HG03378 (cell line): ENCODE data around the gene CDC25A.
"Not testable (repeated sequence)": the region's sequence is repeated elsewhere in the genome, so short reads cannot be mapped to it uniquely, and the experiment has no call there.

Experiments
- ATAC-seq: cut with Tn5 transposase; IDR thresholded peaks from one replicate; pipeline ENCODE4 v1.9.1; 2021; ENCODE audit warnings: mild to moderate bottlenecking, moderate library complexity; ENCODE audit not compliant: unreplicated experiment

Gene CDC25A

DNA sequence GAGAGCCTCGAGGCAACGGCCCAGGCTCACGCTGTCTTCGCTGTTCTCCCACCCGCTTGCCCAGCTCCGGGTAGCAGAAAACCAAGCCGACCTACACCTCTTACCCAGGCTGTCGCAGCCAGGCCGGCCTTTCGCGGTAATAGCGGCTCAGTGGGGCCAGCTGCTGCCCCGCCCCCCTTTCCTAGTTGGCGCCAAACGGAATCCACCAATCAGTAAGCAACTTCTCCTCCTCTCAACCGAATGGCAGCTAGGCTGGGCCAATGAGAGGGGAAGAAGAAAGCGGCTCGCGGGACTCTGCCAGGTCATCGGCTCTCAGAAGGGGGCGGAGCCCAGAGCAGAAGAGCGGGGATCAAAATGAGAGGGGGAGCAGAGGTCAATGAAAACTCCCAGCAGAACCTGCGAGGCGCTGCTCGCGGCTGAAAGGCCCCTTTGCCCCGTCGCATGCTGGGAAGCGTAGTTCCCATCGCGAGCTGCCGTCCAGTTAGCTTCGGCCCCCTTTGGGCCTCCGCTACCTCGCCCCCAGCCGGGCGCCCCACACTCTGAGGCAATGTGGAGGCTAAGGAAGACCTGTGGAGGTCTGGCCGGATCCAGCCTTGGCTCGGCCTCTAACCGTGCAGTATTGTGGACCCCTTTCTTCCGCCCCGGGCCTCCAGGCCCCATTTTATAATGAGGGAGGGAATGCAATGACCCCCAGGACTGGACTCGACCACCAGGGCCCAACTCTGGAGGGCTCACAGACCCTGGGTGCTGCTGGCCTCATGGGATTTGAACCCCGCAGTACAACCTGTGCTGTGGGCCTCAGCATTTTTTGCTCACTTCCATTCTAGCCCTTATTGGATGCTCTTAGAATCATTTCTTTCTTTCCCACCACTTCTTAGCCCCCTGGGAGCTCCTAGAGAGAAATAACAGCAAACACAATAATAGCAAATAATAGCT, at the start of gene CDC25A:
CDC25A (minus strand) TSS at position 152 of the 936 bp plus-strand sequence. CDS start 470 bp downstream, outside the sequence.
- peak; percentile 93 for ATAC-seq

DNA sequence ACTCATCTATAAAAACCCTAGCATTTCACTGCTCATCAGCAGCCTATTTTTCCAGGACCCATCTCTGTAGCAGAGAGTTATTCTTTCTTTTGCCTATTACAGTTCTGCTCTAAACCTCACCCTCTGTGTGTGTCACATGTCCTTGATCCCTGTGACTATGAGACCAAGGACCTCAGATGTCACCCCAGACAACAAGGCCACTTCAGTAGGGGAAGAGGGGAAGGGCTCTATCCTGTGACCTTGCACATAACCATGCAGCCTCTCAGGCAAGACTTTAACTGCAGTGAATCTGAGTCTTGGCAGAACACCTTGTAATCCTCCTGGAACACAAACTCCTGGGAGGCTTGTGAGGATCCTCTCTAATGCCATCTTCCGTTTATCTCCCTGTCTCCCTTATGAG, 48.3 kb upstream of the CDC25A start:
- no peak for ATAC-seq

DNA sequence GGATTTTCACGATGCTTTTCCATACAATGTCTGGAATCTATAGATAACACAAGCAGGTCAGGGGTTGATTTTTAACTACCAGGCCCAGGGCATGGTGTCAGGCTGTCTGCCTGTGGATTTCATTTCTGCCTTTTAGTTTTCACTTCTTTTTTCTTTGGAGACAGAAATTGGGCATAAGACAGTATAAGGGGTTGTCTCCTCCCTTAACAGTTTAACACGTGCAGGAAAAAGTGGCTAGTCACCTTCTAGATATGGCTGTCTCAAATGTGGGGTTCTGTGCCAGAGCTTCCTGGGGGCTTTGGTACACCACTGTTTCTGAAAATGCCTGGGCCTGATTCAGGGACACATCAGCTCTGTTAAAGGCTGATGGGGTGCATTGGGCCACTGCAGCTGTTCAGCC, 45.3 kb upstream of the CDC25A start:
- no peak for ATAC-seq

- no peak for ATAC-seq
These were observed 44.5 kb upstream of the CDC25A start for GRCh38 chr3:48232734-48233133.

DNA sequence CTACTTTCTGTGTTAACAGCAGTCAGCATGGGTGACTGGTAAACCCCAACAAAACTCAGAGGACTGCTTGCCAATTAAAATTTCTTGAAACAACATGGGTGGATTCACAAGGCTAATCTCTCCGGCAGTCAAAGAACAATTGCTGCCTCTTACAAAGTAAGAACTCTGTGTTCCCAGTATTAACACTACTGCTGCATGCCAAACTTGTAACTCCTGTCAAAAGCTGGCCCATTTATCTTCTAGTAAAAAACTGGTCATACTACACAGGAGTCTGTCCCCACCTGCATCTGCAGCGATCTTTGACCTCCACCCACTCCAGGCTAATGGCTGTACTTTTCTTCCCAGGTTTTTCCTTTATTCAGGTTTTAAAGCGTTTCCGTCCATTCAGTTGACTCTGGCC, 44.0 kb upstream of the CDC25A start:
- no peak for ATAC-seq

GRCh38 chr3:48226939-48227338, 38.7 kb upstream of the CDC25A start:
- ATAC-seq = no peak

DNA sequence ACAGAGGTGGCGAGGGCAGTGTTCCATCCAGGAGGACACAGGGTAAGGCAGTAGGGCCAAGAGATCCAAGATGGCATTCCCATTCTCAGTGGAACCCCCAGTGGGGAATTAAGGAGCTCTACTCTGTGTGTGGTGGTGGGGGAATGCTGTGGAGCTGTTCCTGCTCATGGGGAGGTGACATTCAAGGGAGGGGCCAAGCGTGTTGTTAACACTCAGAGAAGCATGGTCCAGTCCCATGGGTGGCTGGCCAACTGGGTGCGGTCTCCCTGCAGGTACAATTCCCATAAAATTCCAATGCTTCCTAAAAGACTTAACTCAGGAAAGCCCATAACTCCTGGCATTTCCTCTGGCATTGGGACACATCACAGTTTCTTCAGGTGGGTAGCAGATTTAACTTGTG, 37.4 kb upstream of the CDC25A start:
- ATAC-seq = no peak

GRCh38 chr3:48222616-48223513, 34.6 kb upstream of the CDC25A start, which contains the start of gene CAMP:
Gene CAMP, plus strand, starts transcription at chr3:48223495. Its CDS starts 17 bp downstream, at chr3:48223512.
- ATAC-seq = peak; percentile 65

DNA sequence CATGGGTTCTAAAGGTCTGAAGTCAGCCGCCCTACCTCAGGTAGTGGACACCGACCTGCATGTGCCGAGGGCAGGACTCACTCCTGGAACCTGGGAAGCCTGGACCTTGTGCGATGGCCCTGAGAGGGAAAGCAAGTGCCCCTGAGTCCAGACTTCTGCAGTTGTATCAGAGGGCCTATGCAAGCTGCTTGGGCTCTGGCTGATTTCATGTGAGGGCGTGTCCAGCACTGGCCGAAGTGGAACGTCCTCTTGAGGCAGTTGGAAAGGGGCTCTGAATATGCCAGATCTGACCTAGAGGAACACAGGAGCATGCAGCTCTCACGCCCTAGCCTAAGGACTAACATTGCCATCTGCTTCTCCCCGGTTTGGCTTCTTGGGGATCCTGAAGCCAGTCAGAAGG, 32.5 kb upstream of the CDC25A start:
- ATAC-seq = no peak

DNA sequence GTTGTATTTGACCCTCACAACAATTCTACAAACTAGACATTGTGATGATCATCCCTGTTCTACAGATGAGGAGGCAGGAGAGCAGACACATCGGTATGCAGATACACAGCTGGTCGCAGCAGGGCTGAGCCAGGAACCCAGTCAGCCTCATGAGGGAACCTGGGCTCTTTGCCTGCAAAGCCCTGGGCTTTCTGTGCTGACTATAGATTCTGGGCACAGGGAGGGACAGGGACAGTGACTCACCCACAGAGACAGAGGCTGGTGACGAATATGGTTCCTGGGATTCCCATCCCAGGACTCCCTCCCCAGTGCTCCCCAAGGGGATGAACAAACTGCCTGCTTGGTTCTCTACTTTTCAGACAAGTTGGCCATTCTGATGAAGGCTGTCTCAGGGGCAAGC, 31.3 kb upstream of the CDC25A start:
- no peak for ATAC-seq

DNA sequence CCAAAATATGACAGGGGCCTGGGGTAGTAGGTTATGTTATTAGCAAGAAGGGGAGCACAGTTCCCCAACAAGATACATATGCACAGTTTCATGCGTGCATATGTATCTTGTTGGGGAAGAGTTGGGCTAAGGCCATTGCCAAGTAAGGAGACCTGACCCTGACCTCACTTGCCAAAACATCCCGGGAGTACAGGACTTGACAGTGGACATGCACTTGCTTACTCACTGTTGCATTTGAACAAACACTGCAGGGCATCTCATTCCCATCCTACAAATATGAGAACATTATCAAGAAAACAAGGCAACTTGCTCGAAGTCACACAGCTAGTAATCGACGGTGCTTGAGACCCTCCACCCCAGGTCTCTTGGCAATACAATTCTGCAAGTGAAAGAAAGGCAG, 30.3 kb upstream of the CDC25A start:
- ATAC-seq = no peak

DNA sequence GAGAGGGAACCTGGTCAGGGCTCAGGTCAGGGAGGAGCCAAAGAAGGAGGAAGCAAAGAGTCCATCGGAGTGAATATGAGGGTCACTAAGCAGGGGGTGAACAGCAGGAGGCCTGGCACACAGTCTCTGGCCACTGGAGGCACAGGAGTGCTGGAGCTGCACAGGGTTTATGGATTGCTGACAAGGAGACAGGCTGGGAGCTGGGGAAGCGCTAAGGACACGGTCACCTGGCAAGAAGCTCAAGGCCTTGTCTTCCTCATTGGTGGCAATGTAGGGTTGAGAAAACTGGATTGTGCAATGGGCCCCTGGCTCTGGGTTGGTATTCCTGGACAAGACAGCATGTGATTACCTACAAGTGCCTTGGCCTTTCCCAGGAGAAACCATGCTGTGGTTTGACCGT, 29.2 kb upstream of the CDC25A start:
- ATAC-seq = no peak

- ATAC-seq = no peak
These were observed 27.7 kb upstream of the CDC25A start for GRCh38 chr3:48215876-48216275.

- no peak for ATAC-seq
These were observed 27.2 kb upstream of the CDC25A start for GRCh38 chr3:48215466-48215865.

GRCh38 chr3:48215019-48215418, 26.8 kb upstream of the CDC25A start:
- ATAC-seq = no peak

- no peak for ATAC-seq
These were observed 26.0 kb upstream of the CDC25A start for GRCh38 chr3:48214225-48214624.

DNA sequence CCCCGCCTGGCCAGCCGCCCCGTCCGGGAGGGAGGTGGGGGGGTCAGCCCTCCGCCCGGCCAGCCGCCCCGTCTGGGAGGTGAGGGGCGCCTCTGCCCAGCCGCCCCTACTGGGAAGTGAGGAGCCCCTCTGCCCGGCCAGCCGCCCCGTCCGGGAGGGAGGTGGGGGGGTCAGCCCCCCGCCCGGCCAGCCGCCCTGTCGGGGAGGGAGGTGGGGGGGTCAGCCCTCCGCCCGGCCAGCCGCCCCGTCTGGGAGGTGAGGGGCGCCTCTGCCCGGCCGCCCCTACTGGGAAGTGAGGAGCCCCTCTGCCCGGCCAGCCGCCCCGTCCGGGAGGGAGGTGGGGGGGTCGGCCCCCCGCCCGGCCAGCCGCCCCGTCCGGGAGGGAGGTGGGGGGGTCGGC, 23.6 kb upstream of the CDC25A start:
- not testable (repeated sequence) for ATAC-seq

- ATAC-seq = not testable (repeated sequence)
These were observed 22.3 kb upstream of the CDC25A start for GRCh38 chr3:48210534-48210933.

DNA sequence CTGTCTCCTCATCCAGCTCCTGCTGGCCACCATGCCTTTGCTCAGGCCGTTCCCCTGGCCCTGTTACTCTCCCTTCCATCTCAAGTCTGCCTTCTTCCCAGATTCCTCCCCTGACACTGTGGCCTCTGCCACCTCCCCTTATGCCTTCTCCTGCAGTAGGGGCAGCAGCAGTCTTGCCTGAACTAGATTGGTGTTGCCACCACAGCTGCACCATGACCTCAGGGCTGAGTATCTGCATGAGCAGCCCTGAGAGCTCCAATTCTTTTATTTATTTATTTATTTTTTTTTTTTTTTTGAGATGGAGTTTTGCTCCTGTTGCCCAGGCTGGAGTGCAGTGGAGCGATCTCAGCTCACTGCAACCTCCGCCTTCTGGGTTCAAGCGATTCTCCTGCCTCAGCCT, 21.2 kb upstream of the CDC25A start:
- ATAC-seq = no peak

DNA sequence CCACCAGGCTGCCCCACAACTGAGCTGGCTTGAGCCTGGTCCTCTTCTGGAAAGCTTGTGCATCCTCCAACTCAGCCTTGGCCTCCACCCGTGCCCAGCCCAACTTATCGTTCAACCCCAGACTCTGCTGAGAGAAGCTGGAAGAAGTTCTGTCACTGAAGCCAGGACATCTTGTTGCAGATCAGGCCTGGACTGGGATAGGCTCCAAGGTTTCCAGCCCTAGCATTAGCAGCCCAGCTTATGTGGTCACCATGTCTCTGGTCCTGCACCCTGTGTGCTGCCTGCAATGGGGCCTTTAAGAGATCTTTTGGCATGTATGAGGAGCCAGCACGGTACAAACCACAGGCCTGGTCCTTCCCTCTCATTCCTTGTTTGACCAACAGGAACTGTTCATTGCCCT, 19.9 kb upstream of the CDC25A start:
- no peak for ATAC-seq

DNA sequence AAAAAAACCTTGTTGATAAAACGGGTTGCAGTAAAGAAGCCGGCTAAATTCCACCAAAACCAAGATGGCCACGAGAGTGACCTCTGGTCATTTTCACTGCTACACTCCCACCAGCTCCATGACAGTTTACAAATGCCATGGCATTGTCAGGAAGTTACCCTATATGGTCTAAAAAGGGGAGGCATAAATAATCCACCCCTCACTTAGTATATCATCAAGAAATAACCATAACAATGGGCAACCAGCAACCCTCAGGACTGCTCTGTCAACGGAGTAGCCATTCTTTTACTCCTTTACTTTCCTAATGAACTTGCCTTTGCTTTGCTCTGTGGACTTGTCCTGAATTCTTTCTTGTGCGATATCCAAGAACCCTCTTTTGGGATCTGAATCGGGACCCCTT, 14.4 kb upstream of the CDC25A start:
- no peak for ATAC-seq

- ATAC-seq = no peak
These were observed 10.9 kb upstream of the CDC25A start for GRCh38 chr3:48199117-48199516.
